IPS-NIHi7 (cell line): ENCODE data around the gene FAM170B.
A peak's percentile ranks its signal among the peaks of the same experiment; 100 is the strongest.

ENCODE experiments used
- DNase-seq: peaks from one replicate; pipeline ENCODE4 v3.0.0; 2012; ENCODE audit warnings: mixed read lengths; ENCODE audit errors: extremely low spot score

FAM170B gene

DNA sequence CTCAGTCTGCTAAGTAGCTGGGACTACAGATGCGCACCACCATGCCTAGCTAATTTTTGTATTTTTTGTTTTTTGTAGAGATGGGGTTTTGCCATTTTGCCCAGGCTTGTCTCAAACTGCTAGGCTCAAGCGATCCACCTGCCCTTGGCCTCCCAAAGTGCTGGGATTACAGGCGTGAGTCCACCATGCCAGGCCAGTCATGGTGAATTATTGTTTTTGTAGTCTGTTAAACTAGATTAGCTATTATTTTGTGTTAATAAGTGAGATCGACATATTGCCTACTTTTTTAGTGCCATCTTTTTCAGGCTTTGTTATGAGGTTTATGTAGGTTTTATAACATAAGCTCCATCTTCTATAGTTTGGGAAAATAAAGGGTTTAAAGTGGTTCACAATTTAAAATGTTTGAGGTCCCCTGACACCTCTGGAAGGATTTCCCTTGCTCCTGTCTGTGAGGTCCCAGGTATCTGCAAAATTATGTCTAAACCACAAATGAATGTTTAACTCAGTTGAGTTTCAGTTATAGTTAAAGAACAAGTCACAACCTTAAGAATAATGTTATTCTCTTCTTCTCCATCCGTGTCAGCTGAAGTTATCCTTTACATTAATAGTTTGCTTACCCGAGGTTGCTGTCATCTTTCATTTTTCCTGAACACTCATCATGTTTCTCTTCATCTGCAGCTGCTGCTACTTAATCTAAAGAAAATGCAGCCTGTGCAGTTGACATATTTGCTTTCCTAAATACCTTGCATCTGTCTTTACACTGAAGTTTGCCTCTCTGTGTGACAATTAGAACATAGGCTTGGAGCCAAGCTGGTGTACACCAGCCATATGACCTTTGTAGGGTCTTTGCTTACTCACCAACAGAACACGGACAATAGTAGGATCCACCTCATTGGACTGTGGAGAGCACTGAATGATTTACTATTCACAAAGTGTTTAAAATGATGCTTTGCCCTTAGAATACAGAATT, 9.6 kb downstream of the FAM170B start:
- DNase-seq: no peak

DNA sequence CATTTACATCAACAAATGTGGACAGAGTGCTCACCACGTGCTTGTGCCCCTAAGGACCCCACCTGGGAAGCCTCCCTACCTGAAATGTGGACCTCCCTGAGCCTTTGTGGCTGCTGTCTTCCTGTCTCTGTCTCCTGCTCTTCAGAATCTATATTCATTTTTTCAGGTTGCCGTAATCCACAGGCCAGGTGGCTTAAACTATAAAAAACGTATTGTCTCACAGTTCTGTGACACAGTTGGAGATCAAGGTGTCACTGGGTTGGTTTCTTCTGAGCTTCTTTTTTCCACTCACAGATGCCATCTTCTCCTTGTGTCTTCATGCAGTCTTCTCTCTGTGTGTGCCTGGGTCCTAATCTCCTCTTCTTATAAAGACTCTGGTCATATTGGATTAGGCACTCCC, 12.9 kb downstream of the FAM170B start:
- DNase-seq: no peak

- no peak for DNase-seq
Measured at GRCh38 chr10:49119746-49120145, 14.1 kb downstream of the FAM170B start.

- DNase-seq: no peak
Measured at GRCh38 chr10:49118430-49119074, 15.3 kb downstream of the FAM170B start.

DNA sequence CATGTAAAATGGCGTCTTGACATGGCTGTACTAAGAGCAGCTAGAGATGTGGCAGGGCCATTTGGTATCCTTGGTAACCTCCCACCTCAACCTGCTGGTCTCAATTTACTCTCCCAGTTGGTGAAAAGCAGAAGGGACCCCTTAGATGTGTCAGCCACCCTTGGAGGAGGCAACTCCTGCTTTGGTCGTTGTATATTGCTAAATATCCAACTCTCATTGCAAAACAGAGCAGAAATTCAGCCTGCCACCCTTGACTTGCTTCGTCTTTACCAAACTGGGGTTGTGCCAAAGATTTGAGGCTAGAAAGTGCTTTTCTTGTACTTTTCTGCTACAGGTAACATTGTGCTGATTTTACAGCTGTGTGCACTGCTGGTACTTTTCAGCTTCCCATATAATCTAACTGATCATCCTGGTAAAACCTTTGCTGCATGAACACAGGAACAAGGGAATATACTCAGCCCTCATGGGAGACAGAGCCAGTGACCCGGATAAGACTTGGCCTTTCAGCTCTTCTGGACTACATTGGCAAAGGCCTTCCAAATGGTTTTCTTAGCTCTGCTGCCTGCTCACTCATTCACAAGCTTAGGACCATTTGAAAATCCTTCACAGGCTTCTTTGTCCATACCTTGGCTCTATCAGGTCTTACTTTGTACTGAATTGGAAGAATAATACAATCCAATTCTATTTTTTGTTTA, 16.3 kb downstream of the FAM170B start:
- no peak for DNase-seq

GRCh38 chr10:49116509-49117375, 17.1 kb downstream of the FAM170B start:
- no peak for DNase-seq

DNA sequence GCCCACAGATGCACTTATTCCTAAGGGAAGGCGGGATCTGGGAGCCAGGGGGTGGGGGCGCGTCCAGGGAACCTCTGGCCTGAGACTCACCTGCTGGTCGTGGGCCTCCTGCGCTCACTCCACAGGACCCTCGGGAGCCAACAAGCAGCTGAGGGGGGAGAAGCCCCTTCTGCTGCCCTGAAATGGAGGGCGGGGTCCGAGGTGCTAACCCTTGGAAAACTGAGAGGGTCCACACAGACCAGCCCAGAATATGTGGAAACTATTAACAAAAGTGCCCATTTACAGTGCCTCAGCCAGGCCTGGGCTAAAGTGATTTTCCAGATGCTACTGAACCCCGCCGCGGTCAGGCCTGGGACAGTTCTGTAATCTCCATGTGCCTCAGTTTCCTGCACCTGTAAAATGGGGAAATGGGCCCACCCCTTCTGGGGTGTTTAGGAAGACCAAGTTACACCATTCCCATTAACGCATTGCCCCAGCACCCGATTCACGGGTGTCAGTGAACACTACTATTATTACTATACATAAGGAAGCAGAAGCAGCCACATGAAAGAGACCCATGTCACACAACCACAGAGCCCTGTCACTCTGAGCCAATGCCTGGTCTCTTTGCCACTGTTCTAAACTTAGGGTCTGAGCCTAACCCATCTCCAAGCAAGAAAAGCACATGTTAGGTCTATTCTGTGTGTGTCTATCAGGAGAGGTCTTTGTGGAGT, 17.9 kb downstream of the FAM170B start:
- peak; percentile 33 for DNase-seq

DNA sequence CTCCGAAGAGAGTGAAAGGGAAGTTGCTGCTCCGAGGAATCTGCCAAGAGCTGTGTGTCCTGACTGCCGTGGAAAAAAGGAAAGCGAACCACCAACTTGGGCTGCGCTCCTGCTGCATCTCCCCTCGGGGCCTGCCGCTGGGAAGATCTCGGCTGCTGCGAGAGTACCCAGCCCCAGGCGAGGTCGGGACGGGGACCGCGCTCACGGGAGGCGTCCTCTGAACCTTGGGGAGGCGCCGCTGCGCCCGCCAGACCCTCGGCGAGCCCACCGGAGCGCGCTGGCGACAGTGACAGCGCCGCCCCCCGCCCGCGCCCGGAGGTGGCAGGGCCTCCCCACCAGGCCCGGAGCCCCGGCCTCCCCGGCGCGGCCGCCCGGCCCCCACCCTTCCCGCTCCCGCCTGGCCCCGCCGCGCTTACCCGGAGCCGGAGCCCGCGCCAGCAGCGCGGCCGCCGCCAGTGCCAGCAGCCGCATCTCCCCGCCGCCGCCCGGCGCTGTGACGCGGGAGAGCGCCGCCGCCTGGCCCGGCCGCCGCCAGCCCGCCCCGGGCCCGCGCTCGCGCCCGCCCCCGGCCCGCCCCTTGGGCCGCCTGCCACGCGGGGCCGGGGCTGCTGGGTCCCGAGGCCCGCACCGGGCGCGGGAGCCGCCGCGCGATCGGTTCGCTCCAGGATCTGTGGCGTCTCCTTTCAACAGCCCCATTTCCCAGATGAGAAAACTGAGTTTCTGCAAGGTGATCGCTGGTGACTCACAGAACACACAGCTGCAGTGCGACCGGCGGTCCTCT, 18.6 kb downstream of the FAM170B start, which contains the start of gene VSTM4:
Gene VSTM4 (minus strand): TSS at position 508 of the 781 bp plus-strand sequence. CDS start 37 bp downstream, at position 471.
- peak; percentile 78 for DNase-seq

- no peak for DNase-seq
Measured at GRCh38 chr10:49114718-49115014, 19.2 kb downstream of the FAM170B start.

- DNase-seq: no peak
Measured at GRCh38 chr10:49113741-49114141, 20.1 kb downstream of the FAM170B start.

DNA sequence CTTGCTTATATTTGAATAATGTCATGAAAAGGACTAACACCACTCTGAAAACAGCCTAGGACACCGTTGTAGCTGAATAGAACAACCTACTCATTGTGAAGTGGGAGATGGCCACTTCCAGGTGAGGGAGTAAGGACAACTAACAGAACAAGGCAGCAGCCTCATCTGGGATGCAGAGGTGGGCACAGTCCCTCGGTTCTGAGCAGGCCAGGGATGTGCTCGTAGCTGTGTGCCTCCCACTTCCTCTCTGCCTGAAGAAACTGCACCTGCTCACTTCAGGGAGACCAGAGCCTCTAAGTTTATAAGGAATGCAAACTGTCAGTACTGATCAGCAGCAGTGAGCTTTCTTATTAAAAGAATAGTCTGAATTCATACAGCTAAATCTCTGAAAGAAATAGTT, 21.0 kb downstream of the FAM170B start:
- DNase-seq: no peak

DNA sequence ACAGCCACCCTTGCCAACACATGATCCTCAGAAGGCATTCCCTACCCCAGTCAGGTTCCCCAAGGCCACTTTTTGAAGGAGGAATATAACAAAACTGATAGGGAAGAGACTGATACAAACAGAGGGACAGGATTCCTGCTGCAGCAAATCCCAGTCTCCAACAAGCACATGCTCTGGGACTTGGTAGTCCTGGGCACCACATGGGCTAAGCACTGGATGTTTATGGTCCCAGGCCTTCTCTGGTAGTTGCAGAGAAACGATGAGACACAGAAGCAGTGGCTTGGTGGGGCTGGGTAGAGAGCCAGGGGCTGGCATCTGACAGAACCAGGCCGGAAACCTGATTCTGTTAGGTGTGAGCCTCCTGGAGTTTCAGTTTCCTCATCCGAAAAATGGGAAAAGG, 21.7 kb downstream of the FAM170B start:
- DNase-seq: no peak

- DNase-seq: no peak
Measured at GRCh38 chr10:49111320-49111698, 22.5 kb downstream of the FAM170B start.

DNA sequence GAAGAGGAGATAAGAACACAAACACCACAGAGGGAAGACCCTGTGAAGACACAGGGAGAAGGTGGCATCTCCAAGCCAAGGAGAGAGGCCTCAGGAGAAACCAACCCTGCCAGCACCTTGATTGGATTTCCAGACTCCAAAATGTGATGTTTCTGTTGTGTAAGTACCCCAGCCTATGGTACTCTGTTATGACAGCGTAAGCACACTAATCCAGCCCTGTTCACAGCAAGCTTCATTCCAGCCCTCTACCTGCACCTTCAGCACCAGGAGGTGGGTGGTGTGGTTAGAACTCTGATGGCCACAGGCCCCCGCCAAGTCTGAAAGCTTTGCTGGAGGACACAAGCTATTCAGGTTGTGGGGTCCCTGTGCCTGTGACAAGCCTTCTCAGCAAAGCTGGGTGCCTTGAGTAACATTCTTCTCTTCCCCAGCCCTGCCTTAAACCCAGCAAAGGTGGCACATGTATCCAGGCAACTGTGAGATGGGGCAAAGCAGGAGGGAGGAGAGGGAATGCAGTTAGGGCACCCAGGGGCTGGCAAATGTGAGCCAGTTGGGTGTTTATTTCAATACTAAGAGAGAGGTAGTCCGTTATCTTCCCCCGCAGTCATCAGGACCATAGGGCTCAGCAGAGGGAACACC, 23.0 kb downstream of the FAM170B start:
- no peak for DNase-seq

- DNase-seq: no peak
Measured at GRCh38 chr10:49109669-49110340, 24.0 kb downstream of the FAM170B start.

DNA sequence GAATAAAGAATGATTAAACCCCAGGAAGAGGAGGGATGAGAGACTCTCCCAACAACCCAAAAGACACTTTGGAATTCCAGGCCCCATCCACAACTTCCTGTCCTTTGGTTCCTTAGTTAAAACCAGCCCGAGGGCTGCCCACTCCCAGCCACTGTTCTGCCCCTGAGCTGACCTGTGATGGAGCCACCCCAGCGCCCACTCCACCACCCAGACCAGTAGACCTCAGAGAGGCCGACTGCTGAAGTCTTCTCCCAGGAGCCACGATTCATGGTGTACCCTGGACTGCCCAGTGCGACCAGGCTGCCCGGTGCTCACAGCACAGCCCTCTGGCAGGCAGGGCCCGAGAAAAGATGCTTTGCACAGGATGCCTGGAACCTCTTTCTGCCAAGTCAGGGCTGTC, 25.2 kb downstream of the FAM170B start:
- no peak for DNase-seq

- DNase-seq: no peak
Measured at GRCh38 chr10:49107887-49108267, 25.9 kb downstream of the FAM170B start.

GRCh38 chr10:49107111-49107886, 26.5 kb downstream of the FAM170B start:
- no peak for DNase-seq
